ENCODE measurements around the gene ETNPPL.
"Not testable (repeated sequence)": the region's sequence is repeated elsewhere in the genome, so short reads cannot be mapped to it uniquely, and the experiment has no call there.

The ETNPPL gene

GRCh38 chr4:108758498-108758897, 4.4 kb downstream of the ETNPPL start:
- DNase-seq (ENCODE audit: low read depth in 2 of 2, low spot score in 1 of 2) = no peak

- no peak for DNase-seq (ENCODE audit: low read depth in 2 of 2, low spot score in 1 of 2)
Measured at GRCh38 chr4:108754327-108754726, 8.5 kb downstream of the ETNPPL start.

GRCh38 chr4:108751321-108751720, 11.5 kb downstream of the ETNPPL start:
- no peak for DNase-seq (ENCODE audit: low read depth in 2 of 2, low spot score in 1 of 2)

GRCh38 chr4:108749119-108749518, 13.7 kb downstream of the ETNPPL start:
- no peak for DNase-seq (ENCODE audit: low read depth in 2 of 2, low spot score in 1 of 2)

- no peak for DNase-seq (ENCODE audit: low read depth in 2 of 2, low spot score in 1 of 2)
Measured at GRCh38 chr4:108746511-108746910, 16.3 kb downstream of the ETNPPL start.

GRCh38 chr4:108744307-108744706, 18.5 kb downstream of the ETNPPL start:
- DNase-seq (ENCODE audit: low read depth in 2 of 2, low spot score in 1 of 2) = no peak

- DNase-seq (ENCODE audit: low read depth in 2 of 2, low spot score in 1 of 2) = no peak
Measured at GRCh38 chr4:108742451-108743420, 20.1 kb downstream of the ETNPPL start.

- no peak for DNase-seq (ENCODE audit: low read depth in 2 of 2, low spot score in 1 of 2)
Measured at GRCh38 chr4:108738003-108738706, 24.7 kb downstream of the ETNPPL start.

- no peak for DNase-seq (ENCODE audit: low read depth in 2 of 2, low spot score in 1 of 2)
Measured at GRCh38 chr4:108731006-108731405, 31.8 kb downstream of the ETNPPL start.

- no peak for DNase-seq (ENCODE audit: low read depth in 2 of 2, low spot score in 1 of 2)
Measured at GRCh38 chr4:108730579-108730978, 32.3 kb downstream of the ETNPPL start.

GRCh38 chr4:108729731-108730130, 33.1 kb downstream of the ETNPPL start:
- DNase-seq (ENCODE audit: low read depth in 2 of 2, low spot score in 1 of 2) = no peak

GRCh38 chr4:108725457-108725856, 37.4 kb downstream of the ETNPPL start:
- DNase-seq (ENCODE audit: low read depth in 2 of 2, low spot score in 1 of 2) = no peak

GRCh38 chr4:108717386-108717785, 45.5 kb downstream of the ETNPPL start:
- DNase-seq (ENCODE audit: low read depth in 2 of 2, low spot score in 1 of 2) = no peak

- no peak for DNase-seq (ENCODE audit: low read depth in 2 of 2, low spot score in 1 of 2)
Measured at GRCh38 chr4:108716340-108716739, 46.5 kb downstream of the ETNPPL start.

- no peak for DNase-seq (ENCODE audit: low read depth in 2 of 2, low spot score in 1 of 2)
Measured at GRCh38 chr4:108714880-108715279, 48.0 kb downstream of the ETNPPL start.

GRCh38 chr4:108710578-108710977, 52.3 kb downstream of the ETNPPL start:
- DNase-seq (ENCODE audit: low read depth in 2 of 2, low spot score in 1 of 2) = not testable (repeated sequence)

- no peak for DNase-seq (ENCODE audit: low read depth in 2 of 2, low spot score in 1 of 2)
Measured at GRCh38 chr4:108709722-108710121, 53.1 kb downstream of the ETNPPL start.

GRCh38 chr4:108709234-108709633, 53.6 kb downstream of the ETNPPL start:
- DNase-seq (ENCODE audit: low read depth in 2 of 2, low spot score in 1 of 2) = no peak

GRCh38 chr4:108706289-108706688, 56.6 kb downstream of the ETNPPL start:
- no peak for DNase-seq (ENCODE audit: low read depth in 2 of 2, low spot score in 1 of 2)

GRCh38 chr4:108703966-108704365, 58.9 kb downstream of the ETNPPL start:
- DNase-seq (ENCODE audit: low read depth in 2 of 2, low spot score in 1 of 2) = no peak

GRCh38 chr4:108703370-108703769, 59.5 kb downstream of the ETNPPL start:
- no peak for DNase-seq (ENCODE audit: low read depth in 2 of 2, low spot score in 1 of 2)

- DNase-seq (ENCODE audit: low read depth in 2 of 2, low spot score in 1 of 2) = no peak
Measured at GRCh38 chr4:108702960-108703359, 59.9 kb downstream of the ETNPPL start.
